Breast epithelium (tissue), 4 donors: Measurements from ENCODE around the gene EVA1B. TPM values are rescaled to one million over a fixed set of nuclear protein-coding genes. Genes with fewer than 3 reads are reported as not detected.

Experiments
- DNase-seq, 2 donors: peaks; one replicate each; pipeline ENCODE4 v3.0.0-alpha.2; 2019; ENCODE audit warnings: low spot score in 2 of 2
- H3K27ac ChIP-seq, 2 donors: fragments of 200-600 bp; sonication (generic) in 1 of 2; one replicate each; pipeline ENCODE4 v1.5.1; 2016 to 2019; ENCODE audit warnings: mild to moderate bottlenecking in 1 of 2
- H3K27me3 ChIP-seq, 2 donors: fragments of 200-600 bp; sonication (generic) in 1 of 2; one replicate each; pipeline versions ENCODE4 v1.5.1 to v1.6.0; 2017 to 2019; ENCODE audit warnings: control low read depth in 1 of 2, mild to moderate bottlenecking in 1 of 2
- H3K36me3 ChIP-seq: fragments of 200-600 bp; one replicate; pipeline ENCODE4 v1.5.1; 2019
- H3K4me1 ChIP-seq, 2 donors: fragments of 200-600 bp; sonication (generic); one replicate each; pipeline ENCODE4 v1.5.1; 2016 to 2019; ENCODE audit warnings: control low read depth in 1 of 2
- H3K4me3 ChIP-seq, 3 donors: fragments of 200-600 bp; sonication (generic); 1 replicate in 2 of 3; 2 replicates in 1 of 3; pipeline ENCODE4 v1.5.1; 2016 to 2019; ENCODE audit warnings: mild to moderate bottlenecking in 3 of 3, moderate library complexity in 2 of 3
- H3K9me3 ChIP-seq, 2 donors: fragments of 200-600 bp; sonication (generic) in 1 of 2; one replicate each; pipeline ENCODE4 v1.5.1; 2016 to 2019; ENCODE audit warnings: control low read depth in 1 of 2
- CTCF ChIP-seq, 3 donors: fragments of 450-650 bp; IDR thresholded peaks; one replicate each; pipeline ENCODE4 v1.5.1; 2016 to 2017; ENCODE audit warnings: antibody characterized with exemption in 3 of 3, mild to moderate bottlenecking in 3 of 3, moderate library complexity in 3 of 3
- POLR2A ChIP-seq: fragments of 450-650 bp; IDR thresholded peaks from one replicate; pipeline ENCODE4 v1.6.1; 2016; ENCODE audit warnings: antibody characterized with exemption, mild to moderate bottlenecking, moderate library complexity
- POLR2AphosphoS5 ChIP-seq, 3 donors: sonication (generic); formaldehyde crosslinking; IDR thresholded peaks; one replicate each; pipeline ENCODE4 v1.6.1; 2017; ENCODE audit warnings: antibody characterized with exemption in 3 of 3
- intact Hi-C: fragments of 100-400 bp; cut with DNase I; formaldehyde crosslinking; loops from one replicate; pipeline ENCODE4 v1.15.1; 2023; ENCODE audit warnings: low total_unique reads
- total RNA-seq, 3 donors: library from RNA; depleted of rRNA; stranded (reverse); fragments of >200 nt; gene quantifications; one replicate each; pipeline ENCODE4 v1.1.0, GENCODE V29; 2016

Gene EVA1B
- total RNA-seq, 3 donors from 2014 or later: 62.1 to 129 (median 118) TPM

DNA sequence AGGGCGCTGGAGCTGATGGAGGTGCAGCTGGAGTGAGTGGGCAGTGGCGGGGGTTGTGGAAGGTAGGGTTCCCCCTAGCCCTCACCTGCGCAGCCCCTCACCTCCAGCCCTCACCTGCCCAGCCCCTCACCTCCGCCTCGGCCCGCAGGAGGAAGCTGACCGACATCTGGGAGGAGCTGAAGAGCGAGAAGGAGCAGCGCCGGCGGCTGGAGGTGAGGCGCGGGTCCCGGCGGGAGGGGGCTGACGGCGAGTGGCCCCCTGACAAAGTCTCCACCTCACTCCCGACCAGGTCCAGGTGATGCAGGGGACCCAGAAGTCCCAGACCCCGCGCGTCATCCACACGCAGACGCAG, 2.7 kb downstream of the EVA1B start:
- Histone ChIP-seq H3K27ac (peak overlapping the region; percentile 88 to 96), H3K4me1 (peaks cover 3 to 10% of the 10 kb centered on the region in 2 donors), H3K4me3 (peak overlapping the region; percentile 75 to 94 (median 80)), H3K9me3 (no peaks in the 10 kb centered on the region), H3K36me3 (no peaks in the 10 kb centered on the region), H3K27me3 (no peaks in the 10 kb centered on the region)
- no peak for TF ChIP-seq POLR2A
- TF ChIP-seq POLR2AphosphoS5 (IDR thresholded peaks at IDR 0.05): no peak
- TF ChIP-seq CTCF (IDR thresholded peaks at IDR 0.05): no peak
- no peak for DNase-seq
- intact Hi-C loops: no loop called here

DNA sequence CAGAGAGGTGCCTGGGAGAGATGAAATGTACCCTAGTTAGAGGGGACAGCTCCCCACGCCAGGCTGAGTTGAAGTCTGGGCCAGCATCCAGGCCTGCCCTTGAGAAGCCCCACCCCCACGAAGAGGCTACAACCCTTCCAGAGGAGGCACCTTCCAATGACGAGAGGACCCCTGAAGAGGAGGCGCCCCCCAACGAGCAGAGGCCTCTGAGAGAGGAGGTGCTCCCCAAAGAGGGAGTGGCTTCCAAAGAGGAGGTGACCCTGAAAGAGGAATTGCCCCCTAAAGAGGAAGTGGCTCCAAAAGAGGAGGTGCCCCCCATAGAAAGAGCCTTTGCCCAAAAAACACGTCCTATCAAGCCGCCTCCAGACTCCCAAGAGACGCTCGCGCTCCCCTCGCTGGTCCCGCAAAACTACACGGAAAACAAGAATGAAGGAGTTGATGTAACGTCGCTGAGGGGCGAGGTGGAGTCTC, 3.1 kb downstream of the EVA1B start:
- no peaks in the 10 kb centered on the region for H3K27me3 ChIP-seq
- H3K36me3 ChIP-seq: no peaks in the 10 kb centered on the region
- H3K9me3 ChIP-seq: no peaks in the 10 kb centered on the region
- peaks cover 3 to 10% of the 10 kb centered on the region in 2 donors for H3K4me1 ChIP-seq
- peak overlapping the region; percentile 88 to 96 for H3K27ac ChIP-seq
- intact Hi-C loops: no loop called here
- peak overlapping the region; percentile 75 to 94 (median 80) for H3K4me3 ChIP-seq
- no peak for DNase-seq
- TF ChIP-seq POLR2AphosphoS5 (IDR thresholded peaks at IDR 0.05) (no peak), CTCF (IDR thresholded peaks at IDR 0.05) (no peak), POLR2A (no peak)

GRCh38 chr1:36309397-36309796, 14.0 kb downstream of the EVA1B start:
- Histone ChIP-seq H3K4me3 (no peak overlapping the region), H3K36me3 (no peaks in the 10 kb centered on the region), H3K4me1 (no peaks in the 10 kb centered on the region)

GRCh38 chr1:36307601-36308330, 15.7 kb downstream of the EVA1B start:
- H3K9me3 ChIP-seq: no peaks in the 10 kb centered on the region
- H3K27ac ChIP-seq: peak overlapping the region; percentile 92
- no peaks in the 10 kb centered on the region for H3K4me1 ChIP-seq
- H3K27me3 ChIP-seq: no peaks in the 10 kb centered on the region
- intact Hi-C loops: no loop called here
- TF ChIP-seq CTCF (IDR thresholded peaks at IDR 0.05) (no peak), POLR2A (no peak), POLR2AphosphoS5 (IDR thresholded peaks at IDR 0.05) (no peak)
- no peak for DNase-seq
- no peaks in the 10 kb centered on the region for H3K36me3 ChIP-seq
- H3K4me3 ChIP-seq: peak overlapping the region in 2 of 3 donors; percentile 78

More at GRCh38 chr1:36309397-36309796, 14.0 kb downstream of the EVA1B start:
- Histone ChIP-seq H3K9me3 (no peaks in the 10 kb centered on the region), H3K27me3 (no peaks in the 10 kb centered on the region), H3K27ac (no peak overlapping the region)
- TF ChIP-seq POLR2A (no peak), POLR2AphosphoS5 (IDR thresholded peaks at IDR 0.05) (no peak), CTCF (IDR thresholded peaks at IDR 0.05) (no peak)
- no peak for DNase-seq
- intact Hi-C loops: no loop called here

GRCh38 chr1:36306902-36307456, 16.5 kb downstream of the EVA1B start:
- TF ChIP-seq CTCF (IDR thresholded peaks at IDR 0.05): no peak
- no peak for TF ChIP-seq POLR2A
- peak; percentile 49 to 55 (median 50) for TF ChIP-seq POLR2AphosphoS5 (IDR thresholded peaks at IDR 0.05)
- no peaks in the 10 kb centered on the region for H3K36me3 ChIP-seq
- no peaks in the 10 kb centered on the region for H3K4me1 ChIP-seq
- H3K9me3 ChIP-seq: no peaks in the 10 kb centered on the region
- no peaks in the 10 kb centered on the region for H3K27me3 ChIP-seq
- intact Hi-C loops: no loop called here
- peak overlapping the region; percentile 72 to 78 (median 78) for H3K4me3 ChIP-seq
- DNase-seq: peak; percentile 93 to 96
- H3K27ac ChIP-seq: peak overlapping the region; percentile 92
